Colonic mucosa (tissue), 4 donors: Measurements from ENCODE around the gene NANOG. TPM values are rescaled to one million over a fixed set of nuclear protein-coding genes. Genes with fewer than 3 reads are reported as not detected.
"Not testable (repeated sequence)": the region's sequence is repeated elsewhere in the genome, so short reads cannot be mapped to it uniquely, and the experiment has no call there.

Experiments used
- DNase-seq: peaks from one replicate; pipeline ENCODE4 v3.0.0-alpha.2; 2020
- H3K27ac ChIP-seq: fragments of 200-600 bp; one replicate; pipeline ENCODE4 v1.8.0; 2021
- H3K27me3 ChIP-seq: fragments of 200-600 bp; one replicate; pipeline ENCODE4 v1.8.0; 2021
- H3K36me3 ChIP-seq: fragments of 200-600 bp; one replicate; pipeline ENCODE4 v1.8.0; 2021
- H3K4me1 ChIP-seq: fragments of 200-600 bp; one replicate; pipeline ENCODE4 v1.8.0; 2021; ENCODE audit warnings: mild to moderate bottlenecking
- H3K4me3 ChIP-seq: fragments of 200-600 bp; one replicate; pipeline ENCODE4 v1.8.0; 2021
- H3K9ac ChIP-seq, 2 donors: one replicate each; pipeline ENCODE4 v1.7.0; 2013; ENCODE audit warnings: control low read depth in 2 of 2, low read depth in 2 of 2, low read length in 2 of 2
- H3K9me3 ChIP-seq: fragments of 200-600 bp; one replicate; pipeline ENCODE4 v1.8.0; 2021
- CTCF ChIP-seq: fragments of 200-600 bp; IDR thresholded peaks from one replicate; pipeline ENCODE4 v1.8.0; 2022; ENCODE audit warnings: antibody characterized with exemption, mild to moderate bottlenecking
- intact Hi-C: fragments of 100-400 bp; cut with DNase I; formaldehyde crosslinking; loops from one replicate; pipeline ENCODE4 v1.14.1; 2022
- total RNA-seq, 2 donors: library from RNA; stranded (reverse); fragmentation: NEBNext Ultra II Directional in 1 of 2; extraction: Animal tissue kit (Norgen Biotek cat#: 25700) in 1 of 2; gene quantifications; one replicate each; pipeline ENCODE4 v1.2.1, GENCODE V29; 2021
- donor health status: healthy.
- donor health status: DM: no; HTN: no; CAD: no.
- donor health status: DM: no; HTN: no; CAD: no.

The NANOG gene
- total RNA-seq, 2 donors from 2014 or later: 0.40 TPM; not detected in 1

DNA sequence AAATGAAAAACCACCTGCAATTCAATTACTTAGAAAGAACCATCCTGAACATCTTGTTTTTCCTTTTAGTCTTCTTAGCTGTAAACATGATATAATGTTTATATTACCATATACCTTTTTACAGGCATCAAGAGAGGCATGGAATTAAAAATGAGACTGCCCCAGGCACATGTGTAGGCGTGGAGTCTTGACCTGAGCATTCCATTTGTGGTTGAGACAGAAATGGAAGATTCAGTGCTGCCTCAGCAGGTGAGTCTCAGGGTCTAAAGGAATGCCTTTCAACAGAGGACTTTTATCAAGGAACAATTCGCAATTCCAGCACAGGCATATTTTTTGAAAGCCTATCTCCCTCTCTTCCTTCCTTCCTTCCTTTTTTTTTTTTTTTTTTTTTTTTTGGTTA, 32.2 kb upstream of the NANOG start:
- intact Hi-C loops: no loop called here
- Histone ChIP-seq H3K36me3 (no peaks in the 10 kb centered on the region), H3K9ac (no peak overlapping the region), H3K27ac (no peak overlapping the region), H3K4me1 (no peaks in the 10 kb centered on the region), H3K4me3 (no peak overlapping the region), H3K27me3 (no peaks in the 10 kb centered on the region), H3K9me3 (no peaks in the 10 kb centered on the region)
- no peak for TF ChIP-seq CTCF
- no peak for DNase-seq

DNA sequence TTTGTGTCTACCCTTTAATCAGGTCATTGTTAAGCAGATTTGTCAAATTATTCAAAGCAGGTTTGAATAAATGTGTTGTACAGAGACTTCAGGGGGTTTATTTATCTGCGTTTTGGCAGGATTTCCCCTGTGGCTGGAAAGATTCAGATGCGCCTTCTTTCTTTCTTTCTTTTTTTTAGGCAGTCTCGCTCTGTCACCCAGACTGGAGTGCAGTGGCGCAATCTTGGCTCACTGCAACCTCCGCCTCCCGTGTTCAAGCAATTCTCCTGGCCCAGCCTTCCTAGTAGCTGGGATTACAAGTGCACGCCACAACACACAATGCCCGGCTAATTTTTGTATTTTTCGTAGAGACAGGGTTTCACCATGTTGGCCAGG, 30.4 kb upstream of the NANOG start:
- H3K27ac ChIP-seq: no peak overlapping the region
- H3K9ac ChIP-seq: no peak overlapping the region
- H3K4me3 ChIP-seq: no peak overlapping the region
- no peaks in the 10 kb centered on the region for H3K4me1 ChIP-seq
- no peaks in the 10 kb centered on the region for H3K27me3 ChIP-seq
- intact Hi-C loops: no loop called here
- no peaks in the 10 kb centered on the region for H3K9me3 ChIP-seq
- no peak for TF ChIP-seq CTCF
- no peak for DNase-seq
- no peaks in the 10 kb centered on the region for H3K36me3 ChIP-seq

DNA sequence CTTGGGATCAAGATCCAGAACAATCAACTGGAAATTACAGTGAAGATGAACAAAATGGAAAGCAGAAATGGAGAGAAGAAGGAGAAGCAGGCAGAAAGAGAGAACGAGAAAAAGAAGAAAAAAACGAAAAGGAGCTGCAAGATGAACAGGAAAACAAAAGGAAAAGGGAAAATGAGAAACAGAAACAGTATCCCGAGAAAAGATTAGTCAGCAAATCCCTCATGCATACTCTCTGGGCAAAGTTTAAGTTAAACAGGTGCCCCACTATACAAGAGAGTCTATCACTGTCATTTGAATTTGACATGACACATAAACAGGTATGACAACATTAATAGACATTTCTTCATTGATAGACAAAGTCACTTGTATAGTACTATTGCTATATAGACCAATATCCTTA, 19.2 kb upstream of the NANOG start:
- H3K4me1 ChIP-seq: no peaks in the 10 kb centered on the region
- H3K27ac ChIP-seq: no peak overlapping the region
- no peak overlapping the region for H3K4me3 ChIP-seq
- DNase-seq: no peak
- intact Hi-C loops: no loop called here
- no peak for TF ChIP-seq CTCF
- H3K9me3 ChIP-seq: no peaks in the 10 kb centered on the region
- no peaks in the 10 kb centered on the region for H3K27me3 ChIP-seq
- H3K36me3 ChIP-seq: no peaks in the 10 kb centered on the region
- H3K9ac ChIP-seq: no peak overlapping the region

- intact Hi-C loops: no loop called here
- H3K4me3 ChIP-seq: no peak overlapping the region
- H3K27me3 ChIP-seq: no peaks in the 10 kb centered on the region
- TF ChIP-seq CTCF: no peak
- H3K27ac ChIP-seq: no peak overlapping the region
- no peaks in the 10 kb centered on the region for H3K36me3 ChIP-seq
- no peak overlapping the region for H3K9ac ChIP-seq
- no peak for DNase-seq
- H3K9me3 ChIP-seq: no peaks in the 10 kb centered on the region
- no peaks in the 10 kb centered on the region for H3K4me1 ChIP-seq
Observed at GRCh38 chr12:7781274-7781673, 7.9 kb upstream of the NANOG start.

GRCh38 chr12:7782055-7782454, 7.1 kb upstream of the NANOG start:
- no peak overlapping the region for H3K27ac ChIP-seq
- H3K9me3 ChIP-seq: no peaks in the 10 kb centered on the region
- H3K36me3 ChIP-seq: no peaks in the 10 kb centered on the region
- intact Hi-C loops: no loop called here
- no peak for DNase-seq
- no peak overlapping the region for H3K9ac ChIP-seq
- no peaks in the 10 kb centered on the region for H3K4me1 ChIP-seq
- H3K27me3 ChIP-seq: no peaks in the 10 kb centered on the region
- TF ChIP-seq CTCF: no peak
- no peak overlapping the region for H3K4me3 ChIP-seq

DNA sequence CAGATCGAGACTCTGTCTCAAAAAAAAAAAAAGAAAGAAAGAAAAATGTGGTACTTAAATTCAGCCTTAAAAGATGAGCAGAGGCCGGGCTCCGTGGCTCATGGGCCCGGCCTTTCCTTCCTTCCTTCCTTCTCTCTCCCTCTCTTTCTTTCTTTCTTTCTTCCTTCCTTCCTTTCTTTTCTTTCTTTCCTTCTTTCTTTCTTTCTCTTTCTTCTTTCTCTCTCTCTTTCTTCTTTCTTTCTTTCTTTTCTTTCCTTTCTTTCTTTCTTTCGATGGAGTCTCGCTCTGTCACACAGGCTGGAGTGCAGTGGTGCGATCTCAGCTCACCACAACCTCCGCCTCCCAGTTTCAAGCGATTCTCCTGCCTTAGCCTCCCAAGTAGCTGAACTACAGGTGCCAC, 5.8 kb upstream of the NANOG start:
- DNase-seq, H3K9ac ChIP-seq, H3K4me3 ChIP-seq, H3K9me3 ChIP-seq, H3K4me1 ChIP-seq, H3K36me3 ChIP-seq, intact Hi-C loops, H3K27ac ChIP-seq, H3K27me3 ChIP-seq: not testable (repeated sequence)
